Effector memory CD8-positive, alpha-beta T cell (primary cell): ENCODE data around the gene COG1.

ENCODE experiments used
- ATAC-seq: fragments of 150-1000 bp; cut with Tn5 transposase; replicated peaks from 2 replicates; pipeline ENCODE4 v1.10.0; 2021; ENCODE audit warnings: mild to moderate bottlenecking, moderate library complexity
- DNase-seq, 3 experiments: peaks; one replicate each; pipeline ENCODE4 v3.0.0; 2021
- H3K27ac Mint-ChIP-seq, 2 donors: one replicate each; pipeline ENCODE4 v1.8.0; 2022; ENCODE audit warnings: mild to moderate bottlenecking in 2 of 2, mixed read lengths in 2 of 2, moderate library complexity in 2 of 2
- H3K27me3 Mint-ChIP-seq, 2 donors: one replicate each; pipeline ENCODE4 v1.8.0; 2022; ENCODE audit warnings: mixed read lengths in 2 of 2
- H3K36me3 Mint-ChIP-seq: one replicate; pipeline ENCODE4 v1.8.0; 2022; ENCODE audit warnings: mild to moderate bottlenecking, moderate library complexity, mixed read lengths; ENCODE audit not compliant: insufficient read depth
- H3K4me1 Mint-ChIP-seq, 2 donors: one replicate each; pipeline ENCODE4 v1.8.0; 2022; ENCODE audit warnings: low read depth in 2 of 2, mixed read lengths in 2 of 2
- H3K4me3 Mint-ChIP-seq, 2 donors: one replicate each; pipeline ENCODE4 v1.8.0; 2022; ENCODE audit warnings: mild to moderate bottlenecking in 2 of 2, mixed read lengths in 2 of 2, moderate library complexity in 2 of 2
- H3K9me3 Mint-ChIP-seq, 2 donors: one replicate each; pipeline ENCODE4 v1.8.0; 2022; ENCODE audit warnings: mixed read lengths in 2 of 2

The COG1 gene

DNA sequence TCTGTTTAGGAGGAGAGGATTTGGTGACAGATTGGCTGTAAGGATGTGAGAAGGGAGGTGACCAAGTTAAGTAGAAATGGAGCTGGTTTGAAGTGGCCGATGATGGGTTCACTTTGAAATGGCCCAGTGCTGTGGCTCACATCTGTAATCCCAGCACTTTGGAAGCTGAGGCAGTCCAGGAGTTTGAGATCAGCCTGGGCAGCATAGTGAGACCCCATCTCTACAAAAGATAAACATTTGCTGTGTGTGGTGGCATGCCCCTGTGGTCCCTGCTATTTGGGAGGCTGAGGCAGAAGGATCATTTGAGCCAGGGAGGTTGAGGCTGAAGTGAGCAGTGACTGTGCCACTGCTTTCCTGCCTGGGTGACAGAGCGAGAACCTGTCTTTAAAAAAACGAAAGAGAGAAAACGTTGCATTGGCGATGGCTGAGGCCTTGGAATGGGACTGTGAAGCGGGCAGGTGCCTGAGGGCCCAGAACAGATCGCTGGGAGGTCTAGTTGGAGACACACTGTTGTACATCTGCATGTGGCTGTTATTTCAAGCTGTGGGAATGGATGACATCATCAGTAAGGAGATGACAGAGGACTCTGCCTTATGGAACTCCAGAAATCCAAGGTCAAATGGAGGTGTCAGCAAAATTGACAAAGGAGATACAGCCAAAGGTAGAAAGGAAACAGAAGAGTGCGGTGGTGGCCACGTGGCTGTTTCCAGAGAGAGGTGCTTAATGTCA lies 5.5 kb downstream of the COG1 start:
- DNase-seq (no peak), ATAC-seq (no peak)
- Mint-ChIP-seq H3K36me3 (peaks cover 65% of the 10 kb centered on the region), H3K4me1 (peaks cover 24 to 29% of the 10 kb centered on the region in 2 donors), H3K9me3 (no peaks in the 10 kb centered on the region), H3K27ac (no peak overlapping the region), H3K27me3 (no peaks in the 10 kb centered on the region), H3K4me3 (no peak overlapping the region)

DNA sequence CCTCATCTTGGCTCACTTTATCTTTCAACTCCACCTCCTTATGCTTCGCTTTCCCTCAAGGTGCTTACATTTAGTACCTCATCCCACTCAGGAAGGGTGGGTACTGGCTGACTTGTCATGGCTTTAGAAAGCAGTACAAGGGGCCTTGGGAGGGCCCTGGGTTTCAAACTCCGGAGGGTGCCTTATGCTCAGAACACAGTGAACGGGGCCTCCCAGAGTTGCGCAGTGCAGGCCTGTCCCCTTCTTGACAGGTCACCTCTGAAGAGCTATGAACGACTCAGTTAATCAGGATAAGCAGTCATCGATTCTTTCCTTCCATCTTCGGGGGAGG lies 6.0 kb downstream of the COG1 start:
- peaks cover 21 to 24% of the 10 kb centered on the region in 2 donors for H3K4me1 Mint-ChIP-seq

DNA sequence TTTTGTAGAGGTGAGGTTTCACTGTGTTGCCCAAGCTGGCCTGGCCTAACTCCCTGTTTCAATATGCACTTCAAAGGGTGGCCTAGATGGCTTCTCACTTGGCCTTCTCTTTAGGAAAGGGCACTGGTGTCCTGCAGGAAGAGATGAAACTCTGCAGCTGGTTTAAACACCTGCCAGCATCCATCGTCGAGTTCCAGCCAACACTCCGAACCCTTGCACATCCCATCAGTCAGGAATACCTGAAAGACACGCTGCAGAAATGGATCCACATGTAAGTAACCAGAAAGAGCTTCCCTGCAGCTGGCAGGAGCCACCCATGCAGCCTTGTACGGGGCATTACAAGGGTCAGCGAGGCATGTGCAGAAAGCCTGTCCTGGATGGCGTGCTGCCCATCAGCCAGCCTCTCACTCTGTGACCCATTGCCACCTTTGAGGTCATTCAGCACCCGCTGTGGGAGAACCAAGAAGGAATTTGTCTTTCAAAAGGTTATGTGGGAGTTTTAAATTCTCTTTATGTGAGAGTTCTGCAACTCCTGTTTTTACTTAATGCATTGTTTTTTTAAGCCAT lies 7.0 kb downstream of the COG1 start:
- Mint-ChIP-seq H3K4me1 (peaks cover 18 to 20% of the 10 kb centered on the region in 2 donors), H3K27me3 (no peaks in the 10 kb centered on the region), H3K9me3 (no peaks in the 10 kb centered on the region), H3K36me3 (peaks cover 76% of the 10 kb centered on the region), H3K4me3 (no peak overlapping the region), H3K27ac (peak overlapping the region in 1 of 2 donors; percentile 44)
- ATAC-seq: no peak
- DNase-seq: no peak

More for the DNA sequence above, 6.0 kb downstream of the COG1 start:
- Mint-ChIP-seq H3K9me3 (no peaks in the 10 kb centered on the region), H3K36me3 (peaks cover 67% of the 10 kb centered on the region), H3K27ac (no peak overlapping the region), H3K4me3 (no peak overlapping the region), H3K27me3 (no peaks in the 10 kb centered on the region)
- no peak for ATAC-seq
- DNase-seq: no peak

DNA sequence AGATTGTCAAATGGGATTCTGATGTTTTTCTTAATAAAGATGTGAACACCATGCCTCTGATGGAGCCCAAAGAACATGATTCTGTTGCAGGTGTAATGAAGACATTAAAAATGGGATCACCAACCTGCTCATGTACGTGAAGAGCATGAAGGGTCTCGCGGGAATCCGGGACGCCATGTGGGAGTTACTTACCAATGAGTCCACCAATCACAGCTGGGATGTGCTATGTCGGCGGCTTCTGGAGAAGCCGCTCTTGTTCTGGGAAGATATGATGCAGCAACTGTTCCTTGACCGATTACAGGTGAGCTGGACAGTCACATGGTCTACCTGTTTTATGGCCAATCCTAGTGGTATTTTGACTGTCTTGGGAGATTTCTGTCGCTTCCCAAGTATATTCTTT lies 7.6 kb downstream of the COG1 start:
- H3K27ac Mint-ChIP-seq: no peak overlapping the region
- H3K4me3 Mint-ChIP-seq: no peak overlapping the region
- no peaks in the 10 kb centered on the region for H3K9me3 Mint-ChIP-seq
- DNase-seq (no peak), ATAC-seq (no peak)
- no peaks in the 10 kb centered on the region for H3K27me3 Mint-ChIP-seq
- peaks cover 18 to 20% of the 10 kb centered on the region in 2 donors for H3K4me1 Mint-ChIP-seq
- peaks cover 83% of the 10 kb centered on the region for H3K36me3 Mint-ChIP-seq

DNA sequence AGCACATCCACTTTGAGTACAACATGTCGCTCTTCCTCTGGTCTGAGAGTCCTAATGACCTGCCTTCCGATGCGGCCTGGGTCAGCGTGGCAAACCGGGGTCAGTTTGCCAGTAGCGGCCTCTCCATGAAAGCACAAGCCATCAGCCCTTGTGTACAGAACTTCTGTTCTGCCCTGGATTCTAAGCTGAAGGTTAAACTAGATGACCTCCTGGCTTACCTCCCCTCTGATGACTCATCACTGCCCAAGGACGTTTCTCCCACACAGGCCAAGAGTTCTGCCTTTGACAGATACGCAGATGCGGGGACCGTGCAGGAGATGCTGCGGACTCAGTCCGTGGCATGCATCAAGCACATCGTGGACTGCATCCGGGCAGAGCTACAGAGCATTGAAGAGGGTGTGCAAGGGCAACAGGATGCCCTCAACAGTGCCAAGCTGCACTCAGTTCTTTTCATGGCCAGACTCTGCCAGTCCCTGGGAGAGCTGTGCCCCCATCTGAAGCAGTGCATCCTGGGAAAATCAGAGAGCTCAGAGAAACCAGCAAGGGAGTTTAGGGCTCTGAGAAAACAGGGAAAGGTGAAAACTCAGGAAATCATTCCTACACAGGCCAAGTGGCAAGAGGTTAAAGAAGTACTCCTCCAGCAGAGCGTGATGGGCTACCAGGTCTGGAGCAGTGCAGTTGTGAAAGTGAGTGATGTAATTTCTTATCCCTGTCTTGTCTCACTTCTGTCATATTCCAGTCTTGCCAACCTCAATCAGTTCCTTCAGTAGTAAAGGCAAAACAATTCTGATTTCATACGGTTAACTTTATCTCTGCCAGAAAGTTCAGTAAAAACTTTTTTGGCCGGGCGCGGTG lies 8.6 kb downstream of the COG1 start:
- H3K4me3 Mint-ChIP-seq: no peak overlapping the region
- H3K27me3 Mint-ChIP-seq: no peaks in the 10 kb centered on the region
- no peak for ATAC-seq
- DNase-seq: no peak
- no peaks in the 10 kb centered on the region for H3K9me3 Mint-ChIP-seq
- peak overlapping the region; percentile 66 to 91 for H3K27ac Mint-ChIP-seq
- H3K4me1 Mint-ChIP-seq: peaks cover 18 to 20% of the 10 kb centered on the region in 2 donors
- peaks cover 86% of the 10 kb centered on the region for H3K36me3 Mint-ChIP-seq

DNA sequence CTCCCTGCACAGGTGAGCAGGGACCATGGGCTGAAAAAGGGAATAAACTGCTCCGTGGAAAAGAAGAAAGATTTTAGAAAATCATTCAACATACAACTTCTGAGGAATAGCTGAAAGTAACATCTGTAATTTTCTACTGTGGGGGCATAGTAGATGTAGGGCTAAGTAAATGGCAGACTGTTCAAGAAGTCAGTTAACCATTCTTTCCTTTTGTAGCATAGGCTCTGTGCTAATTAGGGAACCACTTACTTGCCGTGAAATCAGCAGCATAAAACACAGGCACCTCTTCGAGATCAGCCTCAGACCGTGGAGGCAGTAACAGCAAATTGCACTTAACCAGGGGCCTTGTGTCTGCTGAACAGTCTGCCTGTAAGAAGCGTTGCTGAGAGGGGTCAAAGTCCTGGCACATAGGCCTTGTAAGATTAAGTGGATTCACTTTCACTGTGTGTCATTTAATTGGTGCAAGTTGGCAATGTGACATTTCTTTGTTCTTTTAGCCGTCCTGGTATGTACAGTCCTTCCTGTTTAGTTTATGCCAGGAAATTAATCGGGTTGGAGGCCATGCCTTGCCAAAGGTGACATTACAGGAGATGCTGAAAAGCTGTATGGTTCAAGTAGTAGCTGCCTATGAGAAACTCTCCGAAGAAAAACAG lies 10.4 kb downstream of the COG1 start:
- Mint-ChIP-seq H3K4me3 (no peak overlapping the region), H3K9me3 (no peaks in the 10 kb centered on the region), H3K4me1 (peaks cover 14 to 15% of the 10 kb centered on the region in 2 donors), H3K27ac (peak overlapping the region; percentile 68 to 91), H3K36me3 (peaks cover 87% of the 10 kb centered on the region), H3K27me3 (no peaks in the 10 kb centered on the region)
- ATAC-seq (peak; percentile 19), DNase-seq (no peak)

DNA sequence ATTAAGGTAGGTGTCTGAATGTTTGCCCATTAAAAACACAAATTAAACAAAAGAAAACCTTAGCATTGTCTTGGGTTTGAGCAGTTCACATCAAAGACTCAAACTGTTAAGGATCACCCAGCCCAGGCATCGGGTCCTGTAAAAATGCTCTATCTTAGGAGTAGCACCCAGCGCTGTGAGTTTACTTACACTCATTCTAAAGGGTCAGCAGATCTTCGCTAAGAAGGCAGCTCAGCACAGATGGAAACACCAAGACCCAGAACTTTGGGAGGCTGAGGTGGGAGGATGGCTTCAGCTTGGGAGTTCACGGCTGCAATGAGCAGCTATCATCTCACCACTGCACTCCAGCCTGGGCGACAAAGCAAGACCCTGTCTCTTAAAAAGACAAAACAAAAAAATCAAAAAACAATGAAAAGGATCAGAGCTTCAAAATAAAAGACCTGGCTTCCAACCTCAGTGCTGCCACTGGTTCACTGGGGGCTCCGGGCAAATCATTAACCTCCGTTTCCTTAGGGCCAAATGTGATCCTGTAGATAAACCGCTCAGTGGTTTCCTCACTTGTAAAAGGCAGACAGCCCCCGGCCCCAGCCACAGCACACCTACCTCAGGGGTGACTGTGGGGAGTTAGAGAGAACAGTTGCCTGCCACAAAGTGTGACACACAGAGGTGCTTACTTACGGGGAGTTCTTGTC lies 11.1 kb downstream of the COG1 start:
- DNase-seq (peak; percentile 13 to 28 (median 15)), ATAC-seq (peak; percentile 94)
- Mint-ChIP-seq H3K4me3 (peak overlapping the region in 1 of 2 donors; percentile 31), H3K36me3 (peaks cover 91% of the 10 kb centered on the region), H3K27me3 (no peaks in the 10 kb centered on the region), H3K27ac (peak overlapping the region; percentile 68 to 91), H3K9me3 (no peaks in the 10 kb centered on the region), H3K4me1 (peaks cover 15 to 18% of the 10 kb centered on the region in 2 donors)

DNA sequence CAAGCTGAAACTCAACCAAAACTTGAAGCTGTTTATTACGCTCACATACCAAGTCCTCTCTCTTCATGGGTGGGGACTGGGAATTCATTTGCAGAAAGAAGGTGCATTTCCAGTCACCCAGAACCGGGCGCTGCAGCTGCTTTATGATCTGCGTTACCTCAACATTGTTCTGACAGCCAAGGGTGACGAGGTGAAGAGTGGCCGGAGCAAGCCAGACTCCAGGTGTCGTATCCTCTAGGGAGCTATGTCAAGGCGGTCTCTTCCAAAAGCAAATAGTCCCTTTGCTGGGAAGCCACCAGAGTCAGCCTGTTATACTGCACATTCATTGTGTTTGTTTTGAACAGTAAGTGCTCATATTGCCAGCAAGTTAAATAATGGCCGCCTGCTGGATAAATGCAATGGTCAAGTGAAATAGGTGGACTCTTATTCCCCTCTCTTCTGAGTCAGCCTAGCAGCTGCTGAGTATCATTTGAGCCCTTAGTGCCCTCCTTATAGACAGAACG lies 12.7 kb downstream of the COG1 start:
- Mint-ChIP-seq H3K36me3 (peaks cover 85% of the 10 kb centered on the region), H3K4me3 (no peak overlapping the region), H3K4me1 (peaks cover 13 to 15% of the 10 kb centered on the region in 2 donors), H3K9me3 (no peaks in the 10 kb centered on the region), H3K27me3 (no peaks in the 10 kb centered on the region), H3K27ac (peak overlapping the region in 1 of 2 donors; percentile 91)
- no peak for ATAC-seq
- DNase-seq: no peak

DNA sequence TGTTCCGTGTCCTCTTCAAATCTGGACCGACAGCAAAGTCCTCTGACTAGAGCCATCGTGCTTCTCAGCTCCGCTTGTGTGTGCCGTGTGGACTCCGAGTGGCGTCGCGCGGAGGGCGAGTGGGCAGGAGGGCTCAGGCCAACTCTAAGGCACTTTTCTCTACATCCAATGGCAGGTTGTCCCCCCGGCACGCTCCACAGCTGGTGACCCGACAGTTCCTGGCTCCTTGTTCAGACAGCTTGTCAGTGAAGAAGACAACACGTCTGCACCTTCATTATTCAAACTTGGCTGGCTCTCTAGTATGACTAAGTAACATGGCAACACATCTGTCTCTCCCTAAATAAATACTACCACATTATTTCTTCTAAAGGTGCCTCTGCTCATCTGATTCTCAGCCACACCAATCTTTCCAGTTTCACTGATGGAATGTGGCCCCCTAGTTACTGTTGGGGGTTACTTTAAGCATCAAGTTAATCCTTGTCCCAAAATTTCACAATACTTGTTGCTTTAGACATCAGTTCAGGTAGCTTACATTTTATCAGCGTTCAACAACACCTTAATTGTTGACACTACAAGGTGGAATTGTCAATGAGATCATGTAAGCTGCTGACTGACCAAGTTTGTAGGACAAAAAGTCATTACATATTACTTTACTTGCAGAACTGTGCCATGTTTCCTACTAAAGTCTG lies 15.4 kb downstream of the COG1 start:
- Mint-ChIP-seq H3K36me3 (peaks cover 58% of the 10 kb centered on the region), H3K9me3 (no peaks in the 10 kb centered on the region), H3K27ac (peak overlapping the region; percentile 26 to 79), H3K4me1 (peaks cover 8 to 15% of the 10 kb centered on the region in 2 donors), H3K27me3 (no peaks in the 10 kb centered on the region), H3K4me3 (no peak overlapping the region)
- ATAC-seq: no peak
- no peak for DNase-seq

DNA sequence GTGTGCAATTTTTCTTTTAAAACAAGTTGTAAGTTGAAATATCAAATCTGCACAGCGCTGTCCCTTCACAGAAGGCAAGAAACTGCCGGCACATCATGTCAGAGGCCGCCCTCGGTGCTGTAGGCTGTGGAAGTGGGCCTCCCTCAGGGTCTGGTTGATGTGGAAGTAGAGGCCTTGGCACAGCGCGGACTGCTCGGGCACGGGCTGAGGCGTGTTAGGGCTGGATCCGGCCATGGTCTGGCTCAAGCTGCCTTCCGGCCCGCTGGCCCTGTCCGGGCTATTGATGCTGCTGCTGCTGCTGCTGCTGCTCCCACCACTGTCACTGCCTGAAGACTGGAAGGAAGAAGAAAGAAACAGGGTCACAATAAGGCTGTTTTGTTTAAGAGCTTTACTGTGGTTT lies 16.6 kb downstream of the COG1 start:
- Mint-ChIP-seq H3K27ac (peak overlapping the region in 1 of 2 donors; percentile 32), H3K9me3 (no peaks in the 10 kb centered on the region), H3K4me3 (no peak overlapping the region), H3K4me1 (peaks cover 4 to 19% of the 10 kb centered on the region in 2 donors), H3K27me3 (no peaks in the 10 kb centered on the region), H3K36me3 (peaks cover 46% of the 10 kb centered on the region)
- no peak for ATAC-seq
- DNase-seq: no peak

DNA sequence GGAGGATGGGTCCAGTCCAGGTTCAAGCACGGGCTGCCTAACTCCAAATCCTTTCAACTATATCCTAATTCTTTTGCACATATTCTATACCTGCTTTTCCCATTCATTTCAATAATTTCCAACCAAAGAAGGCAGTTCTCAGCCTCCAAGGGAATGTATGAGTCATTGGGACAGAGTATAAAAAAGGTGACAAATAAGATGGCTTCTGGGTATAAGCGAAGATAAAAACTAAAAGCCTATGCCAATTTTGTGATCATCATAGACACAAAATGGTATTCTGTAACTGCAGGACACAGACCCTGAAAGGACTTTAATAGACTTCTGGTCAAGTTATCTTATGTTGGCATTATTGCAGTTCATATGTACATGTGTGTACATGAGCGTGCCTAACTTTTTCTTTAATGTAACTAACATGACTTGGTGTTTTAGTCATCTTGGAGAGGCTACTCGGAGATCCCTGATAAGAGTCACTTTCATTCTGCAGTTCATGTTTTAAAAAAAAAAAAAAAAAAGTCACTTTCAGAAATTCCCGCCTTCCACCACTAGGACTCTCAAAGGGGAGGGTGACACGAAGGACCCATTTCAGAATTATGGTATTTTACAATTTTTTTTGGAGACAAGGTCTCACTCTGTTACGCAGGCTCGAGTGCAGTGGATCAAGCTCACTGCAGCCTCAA lies 17.3 kb downstream of the COG1 start:
- Mint-ChIP-seq H3K27ac (peak overlapping the region in 1 of 2 donors; percentile 32), H3K27me3 (no peaks in the 10 kb centered on the region), H3K36me3 (peaks cover 40% of the 10 kb centered on the region), H3K4me1 (peaks cover 4 to 23% of the 10 kb centered on the region in 2 donors), H3K4me3 (no peak overlapping the region), H3K9me3 (no peaks in the 10 kb centered on the region)
- no peak for DNase-seq
- no peak for ATAC-seq

DNA sequence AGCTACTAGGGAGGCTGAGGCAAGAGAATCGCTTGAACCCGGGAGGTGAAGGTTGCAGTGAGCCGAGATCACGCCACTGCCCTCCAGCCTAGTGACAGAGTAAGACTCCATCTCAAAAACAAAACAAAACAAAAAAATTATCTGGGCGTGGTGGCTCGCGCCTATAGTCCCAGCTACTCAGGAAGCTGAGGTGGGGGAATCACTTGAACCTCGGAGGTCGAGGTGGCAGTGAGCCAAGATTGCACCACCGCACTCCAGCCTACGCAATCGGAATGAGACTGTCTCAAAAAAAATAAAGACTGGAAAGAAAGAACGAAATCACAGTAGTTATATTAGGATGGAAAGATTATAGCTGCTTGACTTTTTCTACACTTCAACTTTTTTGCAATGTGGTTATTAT lies 18.9 kb downstream of the COG1 start:
- Mint-ChIP-seq H3K36me3 (peaks cover 28% of the 10 kb centered on the region), H3K9me3 (no peaks in the 10 kb centered on the region), H3K4me1 (peaks cover 16 to 38% of the 10 kb centered on the region in 2 donors), H3K4me3 (peak overlapping the region; percentile 59 to 60), H3K27me3 (no peaks in the 10 kb centered on the region), H3K27ac (peak overlapping the region; percentile 85 to 86)
- peak; percentile 93 for ATAC-seq
- peak; percentile 66 to 70 (median 68) for DNase-seq
